ENCODE results near the gene RNF41.

GRCh38 chr12:56159482-56160192 is 62.1 kb downstream of the RNF41 start:
- TF ChIP-seq, protein P1, sequence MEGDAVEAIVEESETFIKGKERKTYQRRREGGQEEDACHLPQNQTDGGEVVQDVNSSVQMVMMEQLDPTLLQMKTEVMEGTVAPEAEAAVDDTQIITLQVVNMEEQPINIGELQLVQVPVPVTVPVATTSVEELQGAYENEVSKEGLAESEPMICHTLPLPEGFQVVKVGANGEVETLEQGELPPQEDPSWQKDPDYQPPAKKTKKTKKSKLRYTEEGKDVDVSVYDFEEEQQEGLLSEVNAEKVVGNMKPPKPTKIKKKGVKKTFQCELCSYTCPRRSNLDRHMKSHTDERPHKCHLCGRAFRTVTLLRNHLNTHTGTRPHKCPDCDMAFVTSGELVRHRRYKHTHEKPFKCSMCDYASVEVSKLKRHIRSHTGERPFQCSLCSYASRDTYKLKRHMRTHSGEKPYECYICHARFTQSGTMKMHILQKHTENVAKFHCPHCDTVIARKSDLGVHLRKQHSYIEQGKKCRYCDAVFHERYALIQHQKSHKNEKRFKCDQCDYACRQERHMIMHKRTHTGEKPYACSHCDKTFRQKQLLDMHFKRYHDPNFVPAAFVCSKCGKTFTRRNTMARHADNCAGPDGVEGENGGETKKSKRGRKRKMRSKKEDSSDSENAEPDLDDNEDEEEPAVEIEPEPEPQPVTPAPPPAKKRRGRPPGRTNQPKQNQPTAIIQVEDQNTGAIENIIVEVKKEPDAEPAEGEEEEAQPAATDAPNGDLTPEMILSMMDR (IDR thresholded peaks at IDR 0.05), result no peak
- no peak for TF ChIP-seq POLR2AphosphoS5 (IDR thresholded peaks at IDR 0.05)
